ENCODE results near the gene ITGB2. TPM values are rescaled to one million over a fixed set of nuclear protein-coding genes. Genes with fewer than 3 reads are reported as not detected.

The ITGB2 gene
- total RNA-seq, 1 donor from 2014 or later, result 0.20 TPM

DNA sequence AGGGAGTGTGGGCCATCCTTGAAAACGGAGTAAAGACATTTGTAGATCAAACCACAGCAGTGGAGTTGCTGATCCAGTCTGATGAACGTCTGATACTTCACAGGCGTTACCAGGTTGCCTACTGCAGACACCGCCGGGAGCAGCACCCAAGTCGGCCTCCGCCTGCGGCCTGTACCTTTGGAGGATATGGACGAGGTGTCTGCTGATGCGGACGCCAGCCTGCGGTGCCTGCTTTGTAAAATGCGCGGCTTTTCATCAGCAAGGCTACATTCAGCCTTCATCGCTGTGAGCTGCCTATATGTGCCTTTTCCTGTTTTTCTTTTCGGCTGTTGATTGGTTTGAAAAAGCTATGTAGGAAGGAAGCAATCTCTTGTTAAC lies 35.1 kb upstream of the ITGB2 start:
- no peak for DNase-seq (ENCODE audit: low read depth in 2 of 2)

- DNase-seq (ENCODE audit: low read depth in 2 of 2), result no peak
These were observed 34.6 kb upstream of the ITGB2 start for GRCh38 chr21:44955141-44955797.

DNA sequence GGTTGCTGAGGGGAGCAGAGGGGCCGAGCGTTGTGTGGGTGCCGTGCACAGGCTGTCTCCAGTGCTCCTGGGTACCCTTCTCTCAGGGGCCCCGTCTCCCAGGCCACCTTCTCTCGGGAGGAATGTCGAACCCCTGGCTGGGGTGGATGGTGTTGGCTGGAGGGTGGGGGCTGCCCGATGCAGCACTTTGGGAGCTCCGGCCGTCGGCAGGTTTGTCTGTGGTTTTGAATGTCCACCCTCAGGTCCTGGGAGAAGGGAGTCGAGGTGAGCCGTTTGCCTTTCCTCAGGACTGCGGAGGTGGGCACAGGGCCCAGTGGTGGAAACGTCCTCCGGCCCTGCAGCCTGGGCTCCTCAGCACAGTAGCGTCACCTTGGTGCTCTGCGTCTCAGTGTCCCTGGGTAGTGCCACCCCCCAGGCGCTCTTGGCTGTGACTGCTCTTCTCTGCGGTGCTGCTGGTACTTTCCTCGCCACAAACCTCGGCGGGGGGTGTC lies 33.6 kb upstream of the ITGB2 start:
- DNase-seq (ENCODE audit: low read depth in 2 of 2), result no peak

DNA sequence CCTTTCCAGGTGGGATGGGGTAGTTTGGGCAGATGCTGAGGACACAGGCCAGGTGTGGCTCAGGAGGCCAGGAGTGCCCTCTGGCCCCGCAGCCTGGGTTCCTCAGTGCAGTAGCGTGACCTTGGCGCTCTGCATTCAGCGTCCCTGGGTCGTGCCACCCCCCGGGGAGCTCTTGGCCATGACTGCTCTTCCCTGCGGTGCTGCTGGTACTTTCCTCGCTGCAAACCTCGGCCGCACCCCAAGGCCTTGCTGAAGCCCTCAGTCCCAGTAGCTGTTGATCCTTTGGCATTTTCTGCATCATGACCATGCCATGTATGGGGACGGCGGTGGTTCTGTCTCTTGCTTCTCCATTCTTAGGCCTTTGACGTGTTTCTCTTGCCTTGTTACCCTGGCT lies 32.9 kb upstream of the ITGB2 start:
- DNase-seq (ENCODE audit: low read depth in 2 of 2), result no peak

- no peak for DNase-seq (ENCODE audit: low read depth in 2 of 2)
These were observed 32.4 kb upstream of the ITGB2 start for GRCh38 chr21:44952929-44953627.

DNA sequence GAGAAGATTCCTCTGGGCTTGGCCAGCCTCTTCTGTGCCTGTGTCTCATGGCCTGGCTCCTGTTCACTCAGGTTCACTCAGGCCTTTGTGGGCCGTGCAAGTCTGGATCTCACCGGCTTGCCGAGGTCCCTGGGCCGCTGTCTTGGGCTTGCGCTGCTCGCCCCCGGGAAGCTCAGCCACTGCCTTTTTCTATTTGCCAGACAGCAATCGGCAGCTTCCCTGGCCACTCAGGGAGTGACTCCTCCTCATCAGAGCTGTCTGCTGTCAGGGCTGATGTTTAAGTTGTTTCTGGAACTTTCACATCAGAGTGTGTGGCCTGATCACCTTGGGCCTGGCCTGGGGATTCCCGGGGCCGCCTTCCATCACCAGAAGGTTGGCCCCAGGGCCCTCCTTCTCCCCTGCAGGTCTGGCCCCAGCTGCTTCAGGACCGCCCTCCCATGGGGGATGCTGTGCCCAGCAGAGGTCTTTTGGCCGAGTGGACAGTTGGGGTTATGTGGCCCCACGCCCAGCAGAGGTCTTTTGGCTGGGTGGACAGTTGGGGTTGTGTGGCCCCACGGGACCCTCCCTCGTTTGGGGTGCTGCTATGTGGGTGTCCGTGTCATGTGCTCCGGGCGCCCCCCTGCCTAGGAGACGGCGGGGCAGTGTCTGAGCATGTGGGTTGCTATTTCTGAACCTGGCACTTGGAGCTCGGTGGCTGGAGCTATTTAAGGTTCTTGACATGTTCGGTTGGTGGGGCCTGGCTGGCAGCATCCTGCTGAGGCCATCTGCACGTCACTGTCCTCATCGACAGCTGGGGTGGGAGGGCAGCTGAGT lies 31.6 kb upstream of the ITGB2 start:
- DNase-seq (ENCODE audit: low read depth in 2 of 2), result no peak

GRCh38 chr21:44951186-44951915 lies 30.7 kb upstream of the ITGB2 start:
- DNase-seq (ENCODE audit: low read depth in 2 of 2), result no peak

DNA sequence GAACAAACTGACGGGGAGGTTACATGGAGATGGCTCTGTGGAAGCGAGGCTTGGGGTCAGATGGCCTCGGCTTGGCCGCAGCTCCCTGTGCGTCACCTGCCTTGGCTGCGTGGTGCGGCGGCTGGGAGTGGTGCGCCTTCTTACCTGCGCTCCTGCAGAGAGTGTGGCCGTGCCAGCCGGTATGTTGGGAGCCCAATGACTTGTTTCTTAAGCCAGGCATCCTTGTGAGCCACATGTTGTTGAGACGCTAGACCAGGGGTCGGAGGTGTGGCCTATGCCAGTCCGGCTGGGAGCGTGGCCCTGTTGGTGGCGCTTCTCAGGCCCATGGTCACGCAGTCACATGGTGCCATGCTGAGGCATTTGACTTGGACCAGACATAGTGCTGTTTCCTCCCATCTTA lies 29.7 kb upstream of the ITGB2 start:
- DNase-seq (ENCODE audit: low read depth in 2 of 2), result no peak

GRCh38 chr21:44949779-44950198 lies 29.1 kb upstream of the ITGB2 start:
- DNase-seq (ENCODE audit: low read depth in 2 of 2), result peak; percentile 78 to 83

DNA sequence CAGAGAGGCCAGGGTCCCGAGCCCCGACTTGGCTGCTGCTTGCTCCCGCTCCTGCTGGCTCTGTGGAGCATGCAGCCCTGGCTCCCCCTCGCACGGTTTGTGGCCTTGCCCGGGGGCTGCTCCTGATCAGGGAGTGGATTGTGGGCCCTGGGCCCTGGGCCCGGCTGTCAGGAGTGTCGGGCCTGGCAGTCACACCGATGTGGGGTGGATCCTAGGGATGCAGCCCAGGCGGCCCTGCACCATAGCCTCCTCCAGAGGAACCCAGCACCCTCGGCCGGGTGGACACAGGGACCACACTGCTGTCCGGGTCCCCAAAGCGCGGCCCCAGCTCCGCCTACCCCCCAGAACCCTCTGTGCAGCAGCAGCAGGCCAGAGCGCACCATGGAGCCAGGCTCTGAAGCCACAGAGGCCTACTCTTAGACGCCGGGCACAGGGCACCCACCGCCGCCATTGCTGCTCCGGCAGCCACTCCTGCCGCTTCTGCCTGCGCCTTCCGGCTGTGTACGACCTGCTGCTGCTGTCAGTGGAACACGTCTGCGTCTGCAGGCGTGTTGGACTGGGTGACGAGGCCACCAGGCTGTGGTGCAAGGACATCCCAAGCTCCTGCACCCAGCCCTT lies 28.6 kb upstream of the ITGB2 start:
- no peak for DNase-seq (ENCODE audit: low read depth in 2 of 2)

GRCh38 chr21:44948426-44949120 lies 27.9 kb upstream of the ITGB2 start:
- no peak for DNase-seq (ENCODE audit: low read depth in 2 of 2)

- no peak for DNase-seq (ENCODE audit: low read depth in 2 of 2)
These were observed 27.2 kb upstream of the ITGB2 start for GRCh38 chr21:44947930-44948331.

GRCh38 chr21:44947111-44947929 lies 26.6 kb upstream of the ITGB2 start:
- peak in 1 of 2 donors; percentile 49 for DNase-seq (ENCODE audit: low read depth in 2 of 2)

DNA sequence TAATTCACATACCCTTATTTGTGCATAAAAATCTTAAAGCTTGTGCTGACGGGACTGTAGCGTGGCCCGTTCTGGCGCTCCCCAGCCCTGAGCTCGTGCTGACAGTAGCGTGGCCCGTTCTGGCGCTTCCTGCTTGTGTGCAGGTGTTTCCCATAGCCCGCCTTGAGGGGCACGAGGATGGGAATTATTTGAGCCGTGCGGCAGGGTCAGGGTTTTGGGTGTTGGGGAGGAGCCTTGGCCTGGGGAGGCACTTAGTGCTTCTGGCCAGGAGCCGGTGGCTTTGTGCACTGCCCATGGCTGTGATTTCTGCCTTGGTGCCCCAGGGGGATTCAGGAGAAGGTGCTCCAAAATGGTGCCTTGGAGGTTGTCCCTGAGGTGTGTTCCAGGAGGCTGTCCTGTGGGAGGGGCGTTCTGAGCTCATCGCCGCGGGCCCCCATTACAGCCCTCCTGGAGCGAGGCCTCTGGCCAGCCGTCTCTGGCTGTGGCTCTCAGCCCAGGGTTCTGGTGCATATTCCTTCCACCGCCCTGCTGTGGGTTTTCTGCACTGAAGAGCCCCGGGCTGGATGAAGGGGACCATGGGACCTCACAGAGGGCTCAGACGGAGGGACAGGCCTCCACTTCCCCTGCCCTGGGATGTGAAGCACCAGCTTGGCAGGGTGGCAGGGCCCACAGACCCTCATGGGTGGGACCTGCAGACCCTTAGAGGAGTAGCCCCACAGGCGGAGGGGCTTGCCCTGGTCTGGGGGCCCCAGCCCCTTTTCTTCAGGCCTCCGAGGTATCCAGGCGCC lies 25.7 kb upstream of the ITGB2 start:
- DNase-seq (ENCODE audit: low read depth in 2 of 2), result peak in 1 of 2 donors; percentile 41

DNA sequence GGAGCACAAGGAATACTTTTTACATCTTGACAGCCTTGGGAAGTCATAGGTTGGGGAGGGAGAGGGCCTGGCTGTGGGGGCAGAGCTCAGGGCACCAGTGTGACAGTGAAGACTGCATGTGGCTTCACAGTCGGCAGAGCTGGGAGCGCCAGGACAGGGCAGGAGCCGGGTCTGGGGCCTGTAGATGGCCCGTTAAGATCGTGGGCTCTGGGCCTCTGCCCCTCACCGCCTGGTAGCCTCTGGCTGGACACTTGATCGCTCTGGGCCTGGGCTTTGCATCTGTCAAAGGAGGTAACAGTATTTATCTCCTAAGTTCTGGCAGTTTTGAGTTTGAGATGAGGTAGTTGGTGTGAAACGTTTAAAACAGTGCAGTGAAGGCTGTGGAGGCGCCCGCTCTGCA lies 23.9 kb upstream of the ITGB2 start:
- no peak for DNase-seq (ENCODE audit: low read depth in 2 of 2)

- no peak for DNase-seq (ENCODE audit: low read depth in 2 of 2)
These were observed 23.2 kb upstream of the ITGB2 start for GRCh38 chr21:44943686-44944550.

DNA sequence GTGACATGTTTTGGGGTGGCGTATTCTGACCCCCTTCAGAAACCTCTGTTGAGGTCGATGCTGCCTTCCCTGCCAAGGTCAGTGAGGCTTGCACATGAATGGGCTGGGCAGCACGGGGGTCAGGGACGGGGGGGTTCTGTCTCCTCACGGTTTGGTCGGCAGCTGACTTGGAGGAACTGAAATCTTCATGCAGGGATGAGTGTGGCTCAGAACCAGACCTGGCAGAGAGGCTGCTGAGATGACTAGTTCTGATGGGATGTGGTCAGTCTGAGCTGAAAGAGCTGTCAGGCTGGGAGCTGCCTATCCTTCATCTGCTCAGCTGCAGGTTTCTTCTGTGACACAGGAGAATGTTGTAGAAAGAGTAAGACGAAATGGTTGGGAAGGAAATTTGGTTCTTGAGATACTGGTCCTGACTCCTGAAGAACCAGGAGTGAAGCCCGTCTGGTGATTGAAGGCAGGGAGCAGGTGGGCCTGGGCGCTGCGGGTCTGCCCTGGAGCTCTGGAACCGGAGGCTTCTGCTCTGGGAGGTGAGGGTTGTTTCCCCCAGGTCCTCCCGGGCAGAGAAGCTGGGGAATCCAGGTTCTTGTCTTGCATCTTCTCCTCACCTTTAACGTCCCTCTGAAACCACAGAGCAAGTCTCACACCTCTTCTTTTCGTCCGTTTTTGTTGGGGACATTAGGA lies 22.4 kb upstream of the ITGB2 start:
- no peak for DNase-seq (ENCODE audit: low read depth in 2 of 2)

All from lung microvascular endothelial cell (primary cell).